DND-41 (cell line): ENCODE results near the gene NRL.

ENCODE experiments used
- EZH2 ChIP-seq: IDR thresholded peaks from 3 replicates; pipeline ENCODE4 v1.6.1; 2012; ENCODE audit warnings: borderline replicate concordance, low read depth, mild to moderate bottlenecking, moderate library complexity, low read length, inconsistent platforms; ENCODE audit not compliant: severe bottlenecking
- TF ChIP-seq, protein P1 (sequence below): IDR thresholded peaks from 2 replicates; pipeline ENCODE4 v1.5.1; 2012; ENCODE audit warnings: borderline replicate concordance, low read length, moderate library complexity, mild to moderate bottlenecking; ENCODE audit not compliant: poor library complexity, severe bottlenecking; ENCODE audit errors: extremely low read depth

DNA sequence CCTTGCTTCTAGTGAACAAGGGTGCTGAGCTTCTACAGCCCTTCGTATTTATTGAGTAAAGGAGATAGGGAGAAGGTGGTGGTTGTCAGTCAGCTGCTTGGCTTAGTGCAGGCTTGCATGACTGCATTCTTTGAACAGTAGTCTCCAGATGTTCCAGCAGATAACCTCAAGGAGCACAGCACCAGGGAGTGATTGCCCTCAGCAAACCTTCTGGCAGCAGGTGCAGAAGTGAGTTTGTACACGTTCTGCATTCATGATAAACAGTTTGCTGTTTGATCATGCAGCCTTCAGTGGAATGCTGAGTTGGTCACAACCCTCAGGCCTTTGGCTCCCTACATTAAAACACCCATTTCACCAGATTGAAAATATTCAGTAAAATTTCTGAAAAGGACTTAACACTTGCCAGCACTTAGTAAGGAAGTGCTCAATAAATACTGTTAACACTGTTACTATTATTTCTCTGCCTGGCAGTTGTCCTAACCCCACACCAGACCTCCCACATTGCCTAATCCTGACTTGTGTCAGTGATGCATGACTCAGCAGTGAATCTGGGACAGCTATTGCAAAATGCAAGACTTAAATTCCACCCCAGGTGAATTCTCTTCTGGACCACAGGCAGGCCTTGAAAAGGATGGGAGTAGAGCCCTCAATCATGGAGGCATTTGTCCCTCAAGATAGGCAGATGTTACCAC, 81.9 kb downstream of the NRL start:
- TF ChIP-seq, protein P1, sequence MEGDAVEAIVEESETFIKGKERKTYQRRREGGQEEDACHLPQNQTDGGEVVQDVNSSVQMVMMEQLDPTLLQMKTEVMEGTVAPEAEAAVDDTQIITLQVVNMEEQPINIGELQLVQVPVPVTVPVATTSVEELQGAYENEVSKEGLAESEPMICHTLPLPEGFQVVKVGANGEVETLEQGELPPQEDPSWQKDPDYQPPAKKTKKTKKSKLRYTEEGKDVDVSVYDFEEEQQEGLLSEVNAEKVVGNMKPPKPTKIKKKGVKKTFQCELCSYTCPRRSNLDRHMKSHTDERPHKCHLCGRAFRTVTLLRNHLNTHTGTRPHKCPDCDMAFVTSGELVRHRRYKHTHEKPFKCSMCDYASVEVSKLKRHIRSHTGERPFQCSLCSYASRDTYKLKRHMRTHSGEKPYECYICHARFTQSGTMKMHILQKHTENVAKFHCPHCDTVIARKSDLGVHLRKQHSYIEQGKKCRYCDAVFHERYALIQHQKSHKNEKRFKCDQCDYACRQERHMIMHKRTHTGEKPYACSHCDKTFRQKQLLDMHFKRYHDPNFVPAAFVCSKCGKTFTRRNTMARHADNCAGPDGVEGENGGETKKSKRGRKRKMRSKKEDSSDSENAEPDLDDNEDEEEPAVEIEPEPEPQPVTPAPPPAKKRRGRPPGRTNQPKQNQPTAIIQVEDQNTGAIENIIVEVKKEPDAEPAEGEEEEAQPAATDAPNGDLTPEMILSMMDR = no peak
- TF ChIP-seq EZH2 = no peak
